Esophagus muscularis mucosa (tissue), 4 donors: Measurements from ENCODE around the gene NCL. TPM values are rescaled to one million over a fixed set of nuclear protein-coding genes. Genes with fewer than 3 reads are reported as not detected.

Source experiments
- DNase-seq: peaks from one replicate; pipeline ENCODE4 v3.0.0-alpha.2; 2017; ENCODE audit errors: extremely low spot score
- H3K27ac ChIP-seq, 4 donors: fragments of 200-600 bp; sonication (generic); replicated peaks in 1 of 4; 1 replicate in 3 of 4; 2 replicates in 1 of 4; pipeline ENCODE4 v1.5.1; 2016 to 2019; ENCODE audit warnings: mild to moderate bottlenecking in 1 of 4
- H3K27me3 ChIP-seq, 4 donors: fragments of 200-600 bp; sonication (generic); one replicate each; pipeline versions ENCODE4 v1.5.1 to v1.6.0; 2016 to 2019
- H3K36me3 ChIP-seq, 4 donors: fragments of 200-600 bp; sonication (generic); one replicate each; pipeline ENCODE4 v1.5.1; 2016 to 2019
- H3K4me1 ChIP-seq, 4 donors: fragments of 200-600 bp; sonication (generic); one replicate each; pipeline ENCODE4 v1.5.1; 2016 to 2019
- H3K4me3 ChIP-seq, 4 donors: fragments of 200-600 bp; sonication (generic); 1 replicate in 2 of 4; 2 replicates in 2 of 4; pipeline ENCODE4 v1.5.1; 2016 to 2019; ENCODE audit warnings: mild to moderate bottlenecking in 4 of 4, moderate library complexity in 1 of 4
- H3K9me3 ChIP-seq, 4 donors: fragments of 200-600 bp; sonication (generic); 1 replicate in 3 of 4; 2 replicates in 1 of 4; pipeline ENCODE4 v1.5.1; 2016 to 2019
- EP300 ChIP-seq: sonication (generic); formaldehyde crosslinking; IDR thresholded peaks from one replicate; pipeline ENCODE4 v1.6.1; 2017; ENCODE audit warnings: antibody characterized with exemption
- POLR2A ChIP-seq: fragments of 450-650 bp; IDR thresholded peaks from one replicate; pipeline ENCODE4 v1.6.1; 2017; ENCODE audit warnings: antibody characterized with exemption, moderate library complexity, mild to moderate bottlenecking, low read depth
- POLR2AphosphoS5 ChIP-seq, 2 donors: sonication (generic); formaldehyde crosslinking; IDR thresholded peaks; one replicate each; pipeline ENCODE4 v1.6.1; 2017; ENCODE audit warnings: antibody characterized with exemption in 2 of 2
- WGBS: methylation state at CpG from one replicate; pipeline ENCODE4 v1.1.5; 2018; 5-methylcytosine and 5-hydroxymethylcytosine counted together
- intact Hi-C: fragments of 100-400 bp; cut with DNase I; formaldehyde crosslinking; loops from one replicate; pipeline ENCODE4 v1.15.1; 2023
- total RNA-seq, 4 donors: library from RNA; depleted of rRNA; stranded (reverse); fragments of >200 nt; gene quantifications; one replicate each; pipeline versions ENCODE4 v1.1.0 to v1.2.1, GENCODE V29; 2016
- TF ChIP-seq, protein P1 (sequence below), 3 experiments: fragments of 200-600 bp in 2 of 3; fragments of 450-650 bp in 1 of 3; sonication (generic) in 2 of 3; IDR thresholded peaks; one replicate each; pipeline ENCODE4 v1.5.1; 2017 to 2019; ENCODE audit warnings: antibody characterized with exemption in 3 of 3, mild to moderate bottlenecking in 2 of 3, moderate library complexity in 1 of 3

The NCL gene
- total RNA-seq, 4 donors from 2014 or later: 120 to 238 (median 161) TPM

DNA sequence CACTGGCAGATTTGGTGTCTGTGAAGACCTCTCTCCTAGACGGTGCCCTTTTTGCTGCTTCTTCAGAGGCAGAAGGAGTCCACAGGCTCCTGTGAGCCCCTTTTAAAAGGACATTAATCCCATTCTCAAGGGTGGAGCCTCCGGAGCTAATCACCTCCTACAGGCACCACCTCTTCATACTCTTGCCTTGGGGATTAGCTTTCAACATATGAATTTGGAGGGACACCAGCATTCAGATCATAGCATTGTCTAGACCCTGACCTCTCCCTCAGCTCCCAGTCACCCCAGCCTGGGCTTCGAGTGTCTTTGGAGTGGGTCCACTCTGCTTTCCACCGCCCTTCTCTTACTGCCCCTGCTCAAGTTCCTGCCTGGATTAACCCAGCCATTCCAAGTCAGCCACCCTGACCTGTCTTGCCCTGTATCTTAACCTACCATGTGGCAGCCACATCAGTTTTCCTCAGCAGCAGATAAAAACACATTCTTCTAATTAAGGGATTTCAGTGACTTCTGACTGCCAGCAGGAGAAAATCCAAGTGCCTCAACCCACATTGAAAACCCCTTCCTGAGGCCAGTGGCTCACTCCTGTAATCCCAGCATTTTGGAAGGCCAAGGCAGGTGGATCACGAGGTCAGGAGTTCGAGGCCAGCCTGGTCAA is 6.1 kb upstream of the NCL start:
- peaks cover 3 to 8% (median 6%) of the 10 kb centered on the region in 4 donors for H3K4me1 ChIP-seq
- H3K4me3 ChIP-seq: no peak overlapping the region
- WGBS: 73% methylated on average over 6 of the region's 6 CpGs
- intact Hi-C loops: no loop called here
- peaks cover 0 to 4% (median 0%) of the 10 kb centered on the region in 4 donors for H3K36me3 ChIP-seq
- H3K27ac ChIP-seq: no peak overlapping the region
- TF ChIP-seq, protein P1, sequence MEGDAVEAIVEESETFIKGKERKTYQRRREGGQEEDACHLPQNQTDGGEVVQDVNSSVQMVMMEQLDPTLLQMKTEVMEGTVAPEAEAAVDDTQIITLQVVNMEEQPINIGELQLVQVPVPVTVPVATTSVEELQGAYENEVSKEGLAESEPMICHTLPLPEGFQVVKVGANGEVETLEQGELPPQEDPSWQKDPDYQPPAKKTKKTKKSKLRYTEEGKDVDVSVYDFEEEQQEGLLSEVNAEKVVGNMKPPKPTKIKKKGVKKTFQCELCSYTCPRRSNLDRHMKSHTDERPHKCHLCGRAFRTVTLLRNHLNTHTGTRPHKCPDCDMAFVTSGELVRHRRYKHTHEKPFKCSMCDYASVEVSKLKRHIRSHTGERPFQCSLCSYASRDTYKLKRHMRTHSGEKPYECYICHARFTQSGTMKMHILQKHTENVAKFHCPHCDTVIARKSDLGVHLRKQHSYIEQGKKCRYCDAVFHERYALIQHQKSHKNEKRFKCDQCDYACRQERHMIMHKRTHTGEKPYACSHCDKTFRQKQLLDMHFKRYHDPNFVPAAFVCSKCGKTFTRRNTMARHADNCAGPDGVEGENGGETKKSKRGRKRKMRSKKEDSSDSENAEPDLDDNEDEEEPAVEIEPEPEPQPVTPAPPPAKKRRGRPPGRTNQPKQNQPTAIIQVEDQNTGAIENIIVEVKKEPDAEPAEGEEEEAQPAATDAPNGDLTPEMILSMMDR (IDR thresholded peaks at IDR 0.05): no peak
- TF ChIP-seq EP300 (no peak), POLR2AphosphoS5 (IDR thresholded peaks at IDR 0.05) (no peak), POLR2A (no peak)
- no peak for DNase-seq
- no peaks in the 10 kb centered on the region for H3K27me3 ChIP-seq
- no peaks in the 10 kb centered on the region for H3K9me3 ChIP-seq

DNA sequence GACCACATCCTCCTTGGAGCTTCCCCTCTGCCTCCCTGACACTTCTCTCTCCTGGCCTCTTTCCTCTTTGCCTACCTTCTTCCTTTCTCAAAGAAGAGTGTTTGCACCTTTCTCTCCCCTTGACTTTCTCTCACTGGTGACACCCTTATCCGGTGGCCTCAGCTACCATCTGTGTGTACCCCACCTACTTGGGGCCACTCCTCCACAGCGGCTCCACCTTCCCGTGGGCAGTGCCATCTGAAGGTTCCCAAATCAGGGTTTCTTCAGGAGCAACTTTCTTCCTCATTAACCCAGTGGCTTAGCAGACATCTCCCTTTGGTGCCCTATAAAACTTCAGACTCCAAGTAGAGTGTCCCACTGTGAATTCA is 5.3 kb upstream of the NCL start:
- no peak overlapping the region for H3K4me3 ChIP-seq
- H3K27ac ChIP-seq: no peak overlapping the region
- intact Hi-C loops: no loop called here
- H3K36me3 ChIP-seq: no peaks in the 10 kb centered on the region
- peaks cover 7 to 12% (median 10%) of the 10 kb centered on the region in 4 donors for H3K4me1 ChIP-seq
- no peaks in the 10 kb centered on the region for H3K9me3 ChIP-seq
- H3K27me3 ChIP-seq: no peaks in the 10 kb centered on the region
- TF ChIP-seq EP300 (no peak), POLR2A (no peak), POLR2AphosphoS5 (IDR thresholded peaks at IDR 0.05) (no peak)
- TF ChIP-seq, protein P1 (IDR thresholded peaks at IDR 0.05): no peak
- DNase-seq: no peak
- WGBS: 68% methylated on average over 3 of the region's 3 CpGs

DNA sequence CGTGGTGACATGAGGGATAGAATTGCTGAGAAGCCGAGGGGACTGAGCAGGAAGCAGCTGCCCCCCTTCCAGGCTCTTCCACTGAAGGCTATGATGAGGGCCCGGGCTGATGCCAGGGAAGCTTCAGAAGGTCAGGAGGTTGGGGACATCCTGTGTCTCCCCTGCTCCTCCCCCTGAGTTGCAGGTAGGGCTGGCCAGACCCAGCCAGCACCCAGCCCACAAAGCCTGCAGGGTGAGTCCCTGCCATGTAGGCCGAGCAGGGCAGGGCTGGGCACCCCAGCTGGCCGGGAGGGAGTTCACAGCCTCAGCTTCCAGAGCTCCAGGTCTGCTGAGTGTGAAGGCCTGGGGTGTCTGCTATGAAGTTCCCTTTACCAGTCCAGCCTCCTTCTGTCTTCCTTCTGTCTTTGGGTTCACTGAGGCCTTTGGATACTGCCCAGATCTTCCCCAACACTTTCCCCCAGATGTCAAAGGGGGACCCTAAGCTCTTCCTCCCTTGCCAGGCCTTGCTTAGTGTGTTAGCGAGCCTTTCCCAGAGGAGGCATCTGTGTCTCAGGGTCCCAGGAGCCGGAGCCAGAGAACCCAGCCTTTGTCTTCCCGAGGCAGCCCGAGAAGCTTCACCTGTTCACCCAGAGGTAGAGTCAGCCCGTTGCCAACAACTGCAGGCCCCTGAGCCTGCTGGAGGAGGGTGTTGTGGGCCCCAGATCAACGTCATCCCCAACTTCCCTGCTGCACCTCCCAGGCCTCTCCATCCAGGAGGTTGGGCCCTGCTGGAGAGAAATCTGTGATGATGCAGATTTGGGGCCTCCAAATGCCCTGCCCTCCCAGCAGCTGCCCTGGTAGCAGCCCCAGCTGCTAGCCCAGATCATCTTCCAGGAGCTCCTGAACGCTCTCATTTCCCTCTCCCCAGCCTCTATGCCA is 3.6 kb upstream of the NCL start:
- intact Hi-C loops: no loop called here
- peaks cover 0 to under 1% (median under 1%) of the 10 kb centered on the region in 4 donors for H3K36me3 ChIP-seq
- WGBS: 82% methylated on average over 7 of the region's 12 CpGs
- no peak overlapping the region for H3K4me3 ChIP-seq
- H3K27ac ChIP-seq: no peak overlapping the region
- TF ChIP-seq EP300: no peak
- no peak for TF ChIP-seq POLR2AphosphoS5 (IDR thresholded peaks at IDR 0.05)
- no peak for TF ChIP-seq POLR2A
- TF ChIP-seq, protein P1 (IDR thresholded peaks at IDR 0.05): no peak
- peaks cover 10 to 20% (median 19%) of the 10 kb centered on the region in 4 donors for H3K4me1 ChIP-seq
- H3K9me3 ChIP-seq: no peaks in the 10 kb centered on the region
- H3K27me3 ChIP-seq: no peaks in the 10 kb centered on the region
- no peak for DNase-seq

- no peaks in the 10 kb centered on the region for H3K27me3 ChIP-seq
- no peaks in the 10 kb centered on the region for H3K9me3 ChIP-seq
- H3K4me3 ChIP-seq: no peak overlapping the region
- TF ChIP-seq POLR2A (no peak), EP300 (no peak), POLR2AphosphoS5 (IDR thresholded peaks at IDR 0.05) (no peak)
- TF ChIP-seq, protein P1 (IDR thresholded peaks at IDR 0.05): no peak
- peaks cover 18 to 28% (median 27%) of the 10 kb centered on the region in 4 donors for H3K4me1 ChIP-seq
- intact Hi-C loops: no loop called here
- WGBS: 92% methylated on average over 3 of the region's 4 CpGs
- H3K36me3 ChIP-seq: peaks cover 2 to 9% (median 8%) of the 10 kb centered on the region in 4 donors
- no peak for DNase-seq
- no peak overlapping the region for H3K27ac ChIP-seq
These were observed 2.8 kb upstream of the NCL start for GRCh38 chr2:231467016-231467545.
